NCI-H128 (cell line): ENCODE data around the gene ASAP3.
A peak's percentile ranks its signal among the peaks of the same experiment; 100 is the strongest.
"Not testable (repeated sequence)": the region's sequence is repeated elsewhere in the genome, so short reads cannot be mapped to it uniquely, and the experiment has no call there.

Experiments used
- DNase-seq: peaks from one replicate; lab custom pipeline; 2025; ENCODE audit not compliant: unreplicated experiment; lab: John Stamatoyannopoulos, UW

Gene ASAP3

GRCh38 chr1:23515905-23516304 lies 31.9 kb upstream of the ASAP3 start:
- DNase-seq: no peak

DNA sequence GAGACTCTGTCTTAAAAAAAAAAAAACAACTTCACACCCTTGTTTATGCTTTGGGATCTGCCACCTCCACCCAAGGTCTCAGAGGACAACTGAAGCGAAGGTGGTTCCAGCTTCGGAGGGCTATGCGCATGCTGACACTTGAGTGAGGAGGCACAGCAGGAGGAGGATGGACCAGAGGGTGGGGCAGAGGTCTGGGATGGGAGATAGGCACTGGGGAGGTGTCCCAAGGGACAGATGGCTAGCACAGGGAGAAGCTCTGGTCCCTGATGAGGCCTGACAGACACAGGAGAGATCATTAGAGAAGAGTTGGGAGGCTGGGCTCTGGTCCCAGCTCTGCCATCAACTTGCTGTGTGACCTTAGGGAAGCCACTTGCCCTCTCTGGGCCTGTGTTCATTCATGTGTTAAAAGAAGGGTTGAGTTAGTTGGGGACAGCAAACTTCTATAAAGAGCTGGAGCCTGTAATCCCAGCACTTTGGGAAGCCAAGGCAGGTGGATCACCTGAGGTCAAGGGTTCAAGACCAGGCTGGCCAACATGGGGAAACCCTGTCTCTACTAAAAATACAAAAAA lies 30.2 kb upstream of the ASAP3 start:
- DNase-seq: no peak

DNA sequence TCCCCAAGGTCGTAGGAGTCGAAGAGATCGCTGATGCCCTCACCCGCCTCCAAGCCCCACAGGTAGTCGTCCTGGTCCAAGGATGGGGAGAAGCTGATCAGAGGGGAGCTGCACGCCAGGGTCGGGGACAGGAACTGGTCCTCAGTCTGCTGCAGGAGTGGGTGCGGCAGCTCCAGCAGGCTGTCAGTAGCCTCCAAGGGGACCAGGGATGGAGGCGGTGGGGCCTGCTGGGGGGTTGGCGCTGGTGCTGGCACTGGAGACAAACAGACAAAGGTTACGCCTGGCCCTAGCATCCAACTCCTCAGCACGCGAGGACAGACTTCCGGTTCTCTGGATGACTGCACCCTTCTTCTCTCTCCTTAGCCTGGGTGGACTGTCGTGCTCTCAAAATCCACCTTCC lies 25.9 kb upstream of the ASAP3 start:
- no peak for DNase-seq

DNA sequence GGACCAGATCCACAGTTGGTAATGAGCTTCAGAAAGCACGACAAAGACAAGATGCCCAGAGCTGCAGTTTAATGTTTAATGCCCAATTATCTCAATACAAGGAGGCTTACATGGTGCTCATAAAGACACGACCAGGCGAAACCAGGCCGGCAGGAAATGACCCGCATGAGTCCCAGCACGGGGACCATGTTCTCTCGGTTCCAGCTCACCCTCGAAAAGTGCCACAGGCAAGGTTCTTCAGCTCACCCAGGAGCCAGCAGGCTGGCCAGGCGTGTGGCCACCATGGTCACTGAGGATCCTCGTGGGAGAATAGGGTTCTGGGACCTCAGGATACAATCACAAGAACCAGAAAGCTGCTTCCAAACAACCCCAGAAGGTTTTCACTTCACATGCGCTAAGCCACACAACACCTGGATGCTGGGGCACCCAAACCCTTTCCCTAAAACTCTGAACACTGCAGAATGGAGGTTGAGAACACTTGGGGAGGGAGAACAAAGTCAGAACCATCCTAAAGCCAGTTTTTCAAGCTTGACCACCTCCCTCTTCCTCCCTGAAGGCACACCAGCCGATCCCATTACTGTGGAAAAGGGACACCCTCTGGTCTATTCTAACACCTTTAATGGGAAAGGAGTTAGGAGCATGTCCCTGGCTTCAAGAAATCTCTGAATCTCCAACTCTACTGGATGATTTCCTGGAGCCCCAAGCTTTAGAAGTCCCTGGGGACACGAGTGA lies 22.6 kb upstream of the ASAP3 start:
- DNase-seq: no peak

DNA sequence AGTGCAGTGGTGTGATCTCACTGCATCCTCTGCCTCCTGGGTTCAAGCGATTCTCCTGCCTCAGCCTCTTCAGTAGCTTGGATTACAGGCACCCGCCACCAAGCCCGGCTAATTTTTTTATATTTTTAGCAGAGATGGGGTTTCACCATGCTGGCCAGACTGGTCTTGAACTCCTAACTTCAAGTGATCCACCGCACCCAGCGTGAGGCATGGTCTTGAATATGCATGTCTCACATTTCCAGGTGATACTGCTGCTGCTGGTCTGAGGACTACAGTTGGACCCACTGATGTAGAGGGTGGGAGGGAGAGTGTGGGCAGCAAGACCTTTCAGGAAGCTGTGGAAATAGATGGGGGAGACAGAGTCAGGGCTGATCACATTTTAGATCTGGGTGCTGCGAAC lies 21.9 kb upstream of the ASAP3 start:
- no peak for DNase-seq

DNA sequence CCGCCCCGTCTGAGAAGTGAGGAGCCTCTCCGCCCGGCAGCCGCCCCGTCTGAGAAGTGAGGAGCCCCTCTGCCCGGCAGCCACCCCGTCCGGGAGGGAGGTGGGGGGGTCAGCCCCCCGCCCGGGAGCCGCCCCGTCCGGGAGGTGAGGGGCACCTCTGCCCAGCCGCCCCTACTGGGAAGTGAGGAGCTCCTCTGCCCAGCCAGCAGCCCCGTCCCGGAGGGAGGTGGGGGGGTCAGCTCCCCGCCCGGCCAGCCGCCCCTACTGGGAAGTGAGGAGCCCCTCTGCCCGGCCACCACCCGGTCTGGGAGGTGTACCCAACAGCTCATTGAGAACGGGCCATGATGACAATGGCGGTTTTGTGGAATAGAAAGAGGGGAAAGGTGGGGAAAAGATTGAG lies 20.2 kb upstream of the ASAP3 start:
- not testable (repeated sequence) for DNase-seq

GRCh38 chr1:23502951-23503350 lies 19.0 kb upstream of the ASAP3 start:
- no peak for DNase-seq

GRCh38 chr1:23500466-23500865 lies 16.5 kb upstream of the ASAP3 start:
- no peak for DNase-seq

GRCh38 chr1:23497777-23498439 lies 13.9 kb upstream of the ASAP3 start:
- no peak for DNase-seq

DNA sequence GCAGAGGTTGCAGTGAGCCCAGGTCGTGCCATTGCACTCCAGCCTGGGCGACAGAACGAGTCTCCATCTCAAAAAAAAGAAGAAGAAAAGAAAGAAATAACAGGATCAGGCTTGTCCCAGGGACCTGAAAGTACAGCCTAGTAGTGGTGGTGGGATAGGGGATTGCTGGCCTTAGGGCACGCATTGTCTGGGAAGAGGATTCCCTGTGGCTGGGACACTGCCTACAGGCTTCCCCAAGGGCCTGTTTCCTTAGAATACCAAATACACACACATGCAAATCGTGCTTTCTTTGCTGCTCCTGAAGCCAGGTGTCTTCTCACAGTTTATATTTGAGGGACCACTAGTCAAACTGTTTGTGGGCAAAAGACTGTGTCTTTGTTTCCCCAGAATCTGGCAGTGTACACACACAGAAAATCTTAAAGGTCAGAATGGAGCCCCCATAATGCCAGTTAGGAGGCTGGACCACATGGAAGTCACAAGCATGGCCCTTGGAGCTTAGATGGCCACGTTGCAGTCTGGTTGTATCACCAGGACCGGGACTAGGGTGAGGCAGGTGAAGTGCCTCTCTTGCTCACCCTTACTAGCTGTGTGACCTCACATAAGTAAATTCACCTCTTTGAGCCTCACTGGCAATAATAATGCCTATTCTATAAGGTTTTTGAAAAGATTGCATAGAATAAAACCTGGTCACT lies 12.7 kb upstream of the ASAP3 start:
- no peak for DNase-seq

DNA sequence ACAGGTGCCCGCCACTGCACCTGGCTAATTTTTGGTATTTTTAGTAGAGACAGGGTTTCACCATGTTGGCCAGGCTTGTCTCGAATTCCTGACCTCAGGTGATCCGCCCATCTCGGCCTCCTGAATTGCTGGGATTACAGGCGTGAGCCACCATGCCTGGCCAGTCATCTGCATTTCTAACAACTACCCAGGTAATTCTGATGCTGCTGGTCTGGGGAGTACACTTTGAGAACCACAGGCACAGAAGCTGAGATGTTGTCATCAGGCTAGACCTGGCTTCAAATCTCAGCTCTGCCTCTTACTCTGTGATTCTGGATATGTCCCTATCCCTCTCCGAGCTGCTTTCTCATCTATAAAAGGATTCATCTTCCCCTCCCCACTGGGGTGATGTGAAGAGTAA lies 10.9 kb upstream of the ASAP3 start:
- not testable (repeated sequence) for DNase-seq

- not testable (repeated sequence) for DNase-seq
These were observed 8.8 kb upstream of the ASAP3 start for GRCh38 chr1:23492776-23493175.

GRCh38 chr1:23492132-23492720 lies 8.2 kb upstream of the ASAP3 start:
- DNase-seq: no peak

DNA sequence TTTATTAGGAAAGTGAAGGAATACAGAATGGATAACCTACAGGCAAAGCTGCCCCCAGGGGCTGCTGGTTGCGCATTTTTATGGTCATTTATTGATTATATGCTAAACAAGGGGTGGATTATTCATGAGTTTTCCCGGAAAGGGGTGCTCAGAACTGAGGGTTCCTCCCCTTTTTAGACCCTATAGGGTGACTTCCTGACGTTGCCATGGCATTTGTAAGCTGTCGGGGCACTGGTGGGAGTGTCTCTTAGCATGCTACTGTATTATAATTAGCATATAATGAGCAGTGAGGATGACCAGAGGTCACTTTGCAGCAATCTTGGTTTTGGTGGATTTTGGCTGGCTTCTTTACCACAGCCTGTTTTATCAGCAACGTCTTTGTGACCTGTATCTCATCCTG lies 5.9 kb upstream of the ASAP3 start:
- DNase-seq: no peak

- no peak for DNase-seq
These were observed 988 bp upstream of the ASAP3 start for GRCh38 chr1:23485002-23485332.

GRCh38 chr1:23484253-23485001 lies 448 bp upstream of the ASAP3 start:
- peak; percentile 68 for DNase-seq

DNA sequence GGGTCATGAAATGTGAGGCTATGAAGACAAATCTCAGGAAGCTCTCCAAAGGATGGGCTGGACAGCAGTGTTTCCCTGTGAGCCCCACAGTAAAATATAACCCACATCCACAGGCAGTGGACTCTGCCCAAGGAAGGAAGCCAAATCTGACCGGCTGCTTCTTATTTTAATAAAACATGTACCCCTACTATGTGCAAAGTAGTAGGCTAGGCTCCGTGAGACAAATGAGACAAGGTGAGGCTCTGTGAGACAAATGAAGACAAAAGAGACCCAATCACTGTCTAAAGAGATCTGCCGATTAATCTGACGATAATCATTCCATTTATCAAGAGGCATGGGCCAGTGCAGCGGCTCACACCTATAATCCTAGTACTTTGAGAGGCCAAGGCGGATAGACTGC lies 2.1 kb downstream of the ASAP3 start:
- DNase-seq: no peak

DNA sequence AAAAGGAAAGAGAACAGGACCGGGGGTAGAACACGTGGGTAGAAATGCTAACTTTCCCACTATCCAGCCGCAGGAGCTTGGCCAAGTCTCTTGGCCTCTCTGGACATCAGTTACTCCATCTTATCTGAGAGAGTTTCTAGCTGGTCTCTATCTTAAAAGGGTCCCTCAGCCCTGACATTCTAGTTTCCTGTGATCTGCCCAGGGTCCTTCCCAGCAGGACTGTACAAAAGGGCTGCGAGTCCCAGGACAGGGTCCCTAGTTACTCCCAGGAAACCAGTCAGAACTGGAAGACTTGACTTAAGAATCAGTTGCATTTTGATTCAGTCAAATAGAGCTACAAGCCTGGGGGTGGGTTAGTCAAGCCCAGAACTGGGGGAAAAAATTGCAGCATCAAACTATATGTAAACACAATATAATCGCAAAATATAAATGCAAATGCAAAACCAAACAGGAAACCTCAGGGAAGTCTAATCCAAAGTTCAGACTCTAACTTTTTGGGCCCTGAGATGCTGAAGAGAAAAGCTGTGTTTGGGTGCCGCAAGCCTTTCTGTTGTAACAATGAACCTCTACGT lies 2.9 kb downstream of the ASAP3 start:
- DNase-seq: no peak

DNA sequence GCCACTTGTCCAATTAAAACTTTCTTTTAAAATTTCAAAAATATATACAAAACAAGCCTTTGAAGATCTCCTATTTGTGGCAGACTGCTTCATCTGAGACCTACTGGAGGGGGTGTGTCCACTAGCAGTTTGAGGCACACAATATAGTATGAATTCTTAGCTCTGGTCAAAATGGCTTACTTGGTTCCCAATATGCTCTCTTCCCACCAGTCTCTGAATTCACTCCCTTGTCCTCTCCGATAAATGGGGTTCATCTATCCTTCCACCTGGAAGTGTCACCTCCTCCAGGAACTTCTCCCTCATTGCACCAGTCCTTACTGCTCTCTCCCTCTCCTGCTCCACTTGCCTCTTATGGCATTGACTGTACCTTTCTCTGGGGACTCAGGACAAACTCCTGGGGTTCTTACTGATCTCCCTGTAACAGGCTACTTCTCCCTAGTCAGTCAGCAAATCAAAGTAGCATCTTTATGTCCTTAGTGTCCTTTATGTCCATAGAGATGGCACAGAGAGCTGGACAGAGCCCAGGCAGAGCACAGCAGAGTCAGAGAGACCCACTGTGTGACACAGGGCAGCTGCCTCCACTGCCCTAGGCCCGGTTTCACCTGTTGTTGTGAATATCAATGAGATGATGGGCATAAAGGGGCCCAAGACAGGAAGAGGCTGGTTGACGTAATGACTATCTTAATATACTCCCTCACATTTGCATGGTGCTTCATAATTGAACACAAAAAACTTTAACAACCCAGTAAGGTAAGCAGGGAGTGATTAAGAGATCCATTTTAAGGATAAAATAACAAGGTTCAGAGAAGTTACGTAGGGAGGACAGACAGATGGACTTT lies 3.6 kb downstream of the ASAP3 start:
- no peak for DNase-seq

- DNase-seq: no peak
These were observed 4.4 kb downstream of the ASAP3 start for GRCh38 chr1:23479666-23479941.
